Measurements from ENCODE around the gene DNAH11. TPM values are rescaled to one million over a fixed set of nuclear protein-coding genes. Genes with fewer than 3 reads are reported as not detected.

The DNAH11 gene
- total RNA-seq, 2 donors from 2014 or later: 1.6 to 13.3 TPM

GRCh38 chr7:21746949-21747348, 204.1 kb downstream of the DNAH11 start:
- no peak for DNase-seq (ENCODE audit: low spot score)
- intact Hi-C loops (cut with DNase I): no loop called here
- Histone ChIP-seq H3K9me3 (no peaks in the 10 kb centered on the region), H3K4me3 (no peak overlapping the region), H3K27me3 (replicated peaks; ENCODE audit: insufficient read depth) (no peaks in the 10 kb centered on the region), H3K4me1 (replicated peaks) (no peaks in the 10 kb centered on the region), H3K27ac (no peak overlapping the region), H3K36me3 (no peaks in the 10 kb centered on the region)
- TF ChIP-seq CTCF (IDR thresholded peaks at IDR 0.05) (no peak), POLR2A (IDR thresholded peaks at IDR 0.05) (no peak), POLR2AphosphoS5 (IDR thresholded peaks at IDR 0.05) (no peak)
- 52% methylated on average over 1 of the region's 1 CpG for WGBS

GRCh38 chr7:21747806-21748205, 205.0 kb downstream of the DNAH11 start:
- Histone ChIP-seq H3K9me3 (no peaks in the 10 kb centered on the region), H3K27me3 (replicated peaks; ENCODE audit: insufficient read depth) (no peaks in the 10 kb centered on the region)

GRCh38 chr7:21749378-21749777, 206.5 kb downstream of the DNAH11 start:
- intact Hi-C loops (cut with DNase I): no loop called here
- no peak overlapping the region for H3K4me3 ChIP-seq

More at GRCh38 chr7:21747806-21748205, 205.0 kb downstream of the DNAH11 start:
- WGBS: 60% methylated on average over 2 of the region's 2 CpGs
- Histone ChIP-seq H3K4me3 (no peak overlapping the region), H3K4me1 (replicated peaks) (no peaks in the 10 kb centered on the region), H3K27ac (no peak overlapping the region), H3K36me3 (no peaks in the 10 kb centered on the region)
- no peak for DNase-seq (ENCODE audit: low spot score)
- intact Hi-C loops (cut with DNase I): no loop called here
- no peak for TF ChIP-seq POLR2A (IDR thresholded peaks at IDR 0.05)
- no peak for TF ChIP-seq CTCF (IDR thresholded peaks at IDR 0.05)
- no peak for TF ChIP-seq POLR2AphosphoS5 (IDR thresholded peaks at IDR 0.05)

GRCh38 chr7:21753071-21753470, 210.2 kb downstream of the DNAH11 start:
- H3K4me3 ChIP-seq: no peak overlapping the region
- TF ChIP-seq POLR2A (IDR thresholded peaks at IDR 0.05) (no peak), CTCF (IDR thresholded peaks at IDR 0.05) (no peak), POLR2AphosphoS5 (IDR thresholded peaks at IDR 0.05) (no peak)
- no peak for DNase-seq (ENCODE audit: low spot score)
- H3K27me3 ChIP-seq (replicated peaks; ENCODE audit: insufficient read depth): no peaks in the 10 kb centered on the region
- no peaks in the 10 kb centered on the region for H3K4me1 ChIP-seq (replicated peaks)
- H3K9me3 ChIP-seq: no peaks in the 10 kb centered on the region
- H3K27ac ChIP-seq: no peak overlapping the region
- H3K36me3 ChIP-seq: no peaks in the 10 kb centered on the region
- intact Hi-C loops (cut with DNase I): no loop called here
- WGBS: 24% methylated on average over 3 of the region's 3 CpGs

More at GRCh38 chr7:21749378-21749777, 206.5 kb downstream of the DNAH11 start:
- Histone ChIP-seq H3K4me1 (replicated peaks) (no peaks in the 10 kb centered on the region), H3K9me3 (no peaks in the 10 kb centered on the region), H3K36me3 (no peaks in the 10 kb centered on the region), H3K27me3 (replicated peaks; ENCODE audit: insufficient read depth) (no peaks in the 10 kb centered on the region), H3K27ac (no peak overlapping the region)
- 86% methylated on average over 9 of the region's 9 CpGs for WGBS
- no peak for TF ChIP-seq POLR2A (IDR thresholded peaks at IDR 0.05)
- TF ChIP-seq CTCF (IDR thresholded peaks at IDR 0.05): no peak
- no peak for TF ChIP-seq POLR2AphosphoS5 (IDR thresholded peaks at IDR 0.05)
- DNase-seq (ENCODE audit: low spot score): no peak

GRCh38 chr7:21754963-21755362, 212.1 kb downstream of the DNAH11 start:
- Histone ChIP-seq H3K27me3 (replicated peaks; ENCODE audit: insufficient read depth) (no peaks in the 10 kb centered on the region), H3K9me3 (no peaks in the 10 kb centered on the region), H3K36me3 (no peaks in the 10 kb centered on the region), H3K4me1 (replicated peaks) (no peaks in the 10 kb centered on the region), H3K27ac (no peak overlapping the region), H3K4me3 (no peak overlapping the region)
- WGBS: 85% methylated on average over 3 of the region's 3 CpGs
- intact Hi-C loops (cut with DNase I): no loop called here
- TF ChIP-seq POLR2AphosphoS5 (IDR thresholded peaks at IDR 0.05): no peak
- no peak for TF ChIP-seq CTCF (IDR thresholded peaks at IDR 0.05)
- no peak for TF ChIP-seq POLR2A (IDR thresholded peaks at IDR 0.05)
- no peak for DNase-seq (ENCODE audit: low spot score)

Measured in prostate gland (tissue), 2 donors.